Urothelium cell line (cell line): ENCODE data around the gene CXorf66.
"Not testable (repeated sequence)": the region's sequence is repeated elsewhere in the genome, so short reads cannot be mapped to it uniquely, and the experiment has no call there.

ENCODE experiments used
- DNase-seq: peaks from one replicate; pipeline ENCODE4 v3.0.0; 2011; ENCODE audit warnings: low spot score, mixed read lengths
- FAIRE-seq: peaks from 2 replicates; lab custom pipeline; 2011; peaks lifted over from hg19 to GRCh38; lab: Jason Lieb, UNC

The CXorf66 gene

DNA sequence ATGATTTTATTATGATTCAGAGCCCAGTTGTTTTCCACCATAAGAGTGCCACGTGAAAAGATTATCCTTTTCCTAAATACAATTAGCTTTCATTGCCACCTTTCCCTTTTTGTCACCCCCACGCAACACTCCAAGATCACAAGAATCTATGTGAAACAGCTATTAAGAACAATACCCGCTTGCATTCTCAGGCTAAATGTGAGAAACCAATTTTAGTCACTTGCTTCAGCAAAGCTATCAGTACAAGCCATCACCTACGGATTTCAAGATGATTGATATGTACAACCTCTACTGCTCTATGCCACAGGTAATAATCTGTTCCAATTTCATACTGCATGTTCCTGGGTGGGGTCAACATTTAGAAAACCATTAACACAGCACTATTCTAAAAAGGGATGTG, 34.9 kb downstream of the CXorf66 start:
- FAIRE-seq (no peak), DNase-seq (no peak)

- DNase-seq (no peak), FAIRE-seq (no peak)
Observed at GRCh38 chrX:139929876-139930275, 35.4 kb downstream of the CXorf66 start.

- FAIRE-seq, result no peak
- DNase-seq, result no peak
Observed at GRCh38 chrX:139924696-139925095, 40.6 kb downstream of the CXorf66 start.

DNA sequence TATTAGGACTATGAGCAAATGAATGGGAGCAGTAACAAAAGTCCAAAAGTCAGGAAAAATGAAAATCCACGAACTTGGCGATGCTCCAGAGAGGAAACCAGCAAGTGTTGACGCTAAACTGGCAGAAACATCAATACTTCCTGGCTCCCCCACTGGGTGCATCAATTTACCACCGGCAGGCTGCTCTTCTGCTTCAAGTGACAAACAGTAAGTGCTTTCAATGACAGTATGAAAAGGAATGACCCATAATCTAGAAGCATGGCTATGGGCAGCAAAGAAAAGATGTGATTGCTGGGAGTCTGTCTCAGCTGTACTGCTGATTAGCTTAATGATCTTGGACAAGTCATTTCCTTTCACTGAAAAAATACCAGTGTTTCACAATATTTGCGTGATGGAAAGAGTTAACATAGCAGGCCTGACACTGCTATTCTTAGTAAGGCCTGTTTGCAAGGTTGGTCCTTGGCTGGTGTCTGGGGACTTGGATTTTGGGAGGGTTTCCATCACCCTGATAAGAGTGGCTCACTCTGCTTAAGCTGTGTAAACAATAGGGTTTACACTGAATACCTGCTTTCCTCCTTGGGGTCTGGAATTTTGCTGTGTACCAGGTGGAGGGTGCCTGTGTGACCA, 41.1 kb downstream of the CXorf66 start:
- FAIRE-seq (no peak), DNase-seq (no peak)

- FAIRE-seq, result not testable (repeated sequence)
Observed at GRCh38 chrX:139921142-139921541, 44.2 kb downstream of the CXorf66 start.

GRCh38 chrX:139920316-139920715, 45.0 kb downstream of the CXorf66 start:
- FAIRE-seq (no peak), DNase-seq (no peak)

More at GRCh38 chrX:139921142-139921541, 44.2 kb downstream of the CXorf66 start:
- not testable (repeated sequence) for DNase-seq

- DNase-seq (no peak), FAIRE-seq (no peak)
Observed at GRCh38 chrX:139914421-139914820, 50.9 kb downstream of the CXorf66 start.

- no peak for DNase-seq
- no peak for FAIRE-seq
Observed at GRCh38 chrX:139909712-139910111, 55.6 kb downstream of the CXorf66 start.

DNA sequence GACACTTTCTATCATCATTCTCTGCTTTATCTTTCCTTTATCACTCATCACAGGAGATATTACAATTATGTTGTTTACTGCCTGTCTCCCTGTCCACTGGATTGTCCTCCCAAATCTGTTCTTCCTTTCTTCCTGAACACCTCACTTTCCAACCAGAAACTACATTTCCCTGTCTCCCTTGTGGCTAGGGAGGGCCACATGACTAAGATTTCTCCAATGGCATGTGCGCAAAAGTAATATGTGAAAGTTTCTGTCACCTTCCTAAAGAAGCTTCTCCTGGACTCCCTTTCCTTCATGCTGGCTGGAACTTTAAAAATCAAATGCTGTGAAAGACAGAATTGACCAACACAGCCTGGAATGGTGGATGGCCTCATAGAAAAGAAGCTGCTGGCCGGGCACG, 58.2 kb downstream of the CXorf66 start:
- FAIRE-seq, result no peak

DNA sequence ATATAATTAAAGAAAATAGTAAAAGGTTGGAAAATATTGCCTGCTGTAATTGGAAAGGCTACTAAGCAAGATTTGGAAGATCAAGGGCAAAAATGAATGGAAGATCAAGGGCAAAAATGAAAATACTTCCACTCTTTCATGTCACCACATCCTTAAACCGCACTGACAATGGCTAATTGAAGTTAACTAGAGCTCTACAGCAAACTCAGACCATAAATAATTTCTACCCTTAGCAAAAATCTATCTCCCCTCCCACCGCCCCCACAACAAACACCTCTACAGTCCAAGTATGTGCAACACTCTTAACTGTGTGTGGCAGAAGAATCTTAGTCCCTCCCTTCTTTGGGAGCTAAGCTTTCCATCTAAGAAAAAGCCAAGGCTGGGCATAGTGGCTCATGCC, 59.6 kb downstream of the CXorf66 start:
- DNase-seq (no peak), FAIRE-seq (no peak)

More for the DNA sequence above, 58.2 kb downstream of the CXorf66 start:
- no peak for DNase-seq
